ENCODE results near the gene C1QTNF12. TPM values are rescaled to one million over a fixed set of nuclear protein-coding genes. Genes with fewer than 3 reads are reported as not detected.

The C1QTNF12 gene
- total and polyA plus RNA-seq, 2 of the 8 experiments (the other 6 are each of a cell fraction or from before 2014, with no cell fraction given), result 2.1 to 3.7 TPM

DNA sequence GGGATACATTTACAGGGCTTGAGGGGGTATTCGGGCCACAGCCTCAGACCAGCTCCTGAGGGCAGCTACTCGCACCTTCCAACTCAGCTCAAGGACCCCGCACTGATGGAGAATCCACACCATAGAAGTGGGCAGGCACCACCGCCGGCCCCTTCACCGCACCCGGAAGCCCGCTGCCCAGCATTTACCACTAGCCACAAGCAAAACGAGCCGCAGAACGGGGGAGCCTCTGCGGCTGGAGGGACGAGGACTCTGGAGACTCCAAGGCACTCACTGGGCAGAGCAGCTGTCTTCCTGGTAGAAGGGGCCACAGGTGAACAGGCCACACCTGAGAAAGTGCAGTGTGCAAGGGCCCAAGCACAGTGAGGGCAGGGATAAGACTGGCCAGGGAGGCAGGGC, 21.8 kb upstream of the C1QTNF12 start:
- no peak overlapping the region for H2BK5ac ChIP-seq (ENCODE audit: low read depth, low read length)
- no peak overlapping the region for H3K4me3 ChIP-seq (ENCODE audit: extremely low read depth in 1 of 4, insufficient read depth in 2 of 4, low read depth in 3 of 4, low read length in 4 of 4)
- peaks cover 0 to 11% (median 8%) of the 10 kb centered on the region in 4 experiments; a peak in 5 of 7 replicates for H3K4me1 ChIP-seq (replicated peaks in 1 of 4; ENCODE audit: control insufficient read depth in 3 of 4, insufficient read depth in 4 of 4, low read length in 3 of 4)
- peaks cover 9% of the 10 kb centered on the region; the same call in 1 of the 2 replicates for H3K23me2 ChIP-seq (ENCODE audit: low read depth, low read length)
- H4K91ac ChIP-seq (replicated peaks; ENCODE audit: insufficient read length, low read length), result no peak overlapping the region
- no peak overlapping the region for H3K27ac ChIP-seq (ENCODE audit: low read depth, low read length)
- FAIRE-seq (no peak), DNase-seq (ENCODE audit: low read depth in 1 of 2, low spot score in 2 of 2) (no peak)
- no peak overlapping the region for H2BK20ac ChIP-seq (ENCODE audit: low read length)
- H2BK12ac ChIP-seq (ENCODE audit: low read depth, low read length), result no peak overlapping the region
- H3K79me2 ChIP-seq (ENCODE audit: control insufficient read depth in 1 of 2, insufficient read depth in 2 of 2, low read length in 2 of 2), result peaks cover 12 to 50% of the 10 kb centered on the region in 2 experiments; a peak in 3 of 4 replicates
- H3K4me2 ChIP-seq (ENCODE audit: insufficient read depth in 1 of 2, low read depth in 2 of 2, low read length in 2 of 2), result no peak overlapping the region
- H3K27me3 ChIP-seq (replicated peaks in 1 of 4; ENCODE audit: control insufficient read depth in 3 of 4, extremely low read depth in 1 of 4, insufficient read depth in 3 of 4, low read length in 3 of 4), result no peaks in the 10 kb centered on the region
- no peak for TF ChIP-seq CHD1 (IDR thresholded peaks at IDR 0.05; ENCODE audit: low read depth, low read length)
- no peak for TF ChIP-seq CBX8 (IDR thresholded peaks at IDR 0.05; ENCODE audit: borderline replicate concordance, low read depth, low read length)
- TF ChIP-seq NANOG (IDR thresholded peaks at IDR 0.05; ENCODE audit: insufficient read depth, low read depth, low read length, poor library complexity, severe bottlenecking), result no peak
- TF ChIP-seq CBX5 (IDR thresholded peaks at IDR 0.05; ENCODE audit: low read depth, low read length), result no peak
- TF ChIP-seq, protein P1, sequence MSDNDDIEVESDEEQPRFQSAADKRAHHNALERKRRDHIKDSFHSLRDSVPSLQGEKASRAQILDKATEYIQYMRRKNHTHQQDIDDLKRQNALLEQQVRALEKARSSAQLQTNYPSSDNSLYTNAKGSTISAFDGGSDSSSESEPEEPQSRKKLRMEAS (IDR thresholded peaks at IDR 0.05), result no peak
- no peak for TF ChIP-seq FOSL1 (IDR thresholded peaks at IDR 0.05; ENCODE audit: insufficient read depth, low read depth, low read length)
- TF ChIP-seq POLR2A (IDR thresholded peaks at IDR 0.05; ENCODE audit: control extremely low read depth in 1 of 2, low read depth in 2 of 2, low read length in 2 of 2), result no peak
- no peak for TF ChIP-seq POU5F1 (IDR thresholded peaks at IDR 0.05; ENCODE audit: low read depth, low read length)
- TF ChIP-seq BACH1 (IDR thresholded peaks at IDR 0.05; ENCODE audit: low read length), result no peak
- TF ChIP-seq SP4 (IDR thresholded peaks at IDR 0.05; ENCODE audit: low read length), result no peak
- no peak for TF ChIP-seq CHD2 (IDR thresholded peaks at IDR 0.05; ENCODE audit: low read length)
- no peak for TF ChIP-seq YY1 (IDR thresholded peaks at IDR 0.05; ENCODE audit: low read depth, low read length)
- H4K5ac ChIP-seq (ENCODE audit: insufficient read length, low read depth, low read length), result no peak overlapping the region
- no peaks in the 10 kb centered on the region for H3K9me3 ChIP-seq (ENCODE audit: insufficient read depth in 2 of 2, low read depth in 1 of 2, low read length in 1 of 2)
- no peak overlapping the region for H3K56ac ChIP-seq (replicated peaks; ENCODE audit: insufficient read length, low read depth, low read length)
- 97% methylated on average over 13 of the region's 13 CpGs; no CpG with 5 or more reads in 1 of the 2 experiments for WGBS, 2 experiments (ENCODE audit: extremely low coverage in 1 of 2, insufficient coverage in 1 of 2, insufficient read length in 1 of 2, insufficient replicate concordance in 2 of 2, low coverage in 1 of 2, low lambda C conversion rate in 2 of 2, missing lambda C conversion rate in 1 of 2)
- H3K14ac ChIP-seq (ENCODE audit: insufficient read length), result no peak overlapping the region
- no peak overlapping the region for H3K9ac ChIP-seq (replicated peaks in 1 of 4; ENCODE audit: extremely low read depth in 1 of 4, low read depth in 3 of 4, low read length in 3 of 4)
- peaks cover 33% of the 10 kb centered on the region for H3K79me1 ChIP-seq (ENCODE audit: low read depth, low read length)
- ChIA-PET CTCF (ENCODE audit: partially characterized antibody) (interaction anchor here (0.6 to 1.6 kb wide), 8 partner anchors 13 to 145 kb away, joined by 3 to 6 read pairs (median 4); no protein-coding TSS in a partner anchor), POLR2A (ENCODE audit: partially characterized antibody) (interaction anchor here (0.7 to 0.9 kb wide), 3 partner anchors 10 to 230 kb away, joined by 3 read pairs; no protein-coding TSS in a partner anchor)
- H2AFZ ChIP-seq (ENCODE audit: low read length), result no peak overlapping the region
- no peak overlapping the region for H4K8ac ChIP-seq (ENCODE audit: extremely low read depth, insufficient read depth, low read length)
- H4K20me1 ChIP-seq (replicated peaks in 1 of 2; ENCODE audit: control insufficient read depth in 1 of 2, insufficient read depth in 2 of 2, low read length in 2 of 2), result peaks cover 20 to 42% of the 10 kb centered on the region in 2 experiments
- no peak overlapping the region for H2BK120ac ChIP-seq (replicated peaks; ENCODE audit: low read depth, low read length)
- H3K18ac ChIP-seq (ENCODE audit: extremely low read depth, low read length), result no peak overlapping the region
- no peak overlapping the region for H2AK5ac ChIP-seq (ENCODE audit: low read depth, low read length)
- no peak overlapping the region for H2BK15ac ChIP-seq (ENCODE audit: low read length)
- no peak overlapping the region for H3K4ac ChIP-seq (replicated peaks; ENCODE audit: insufficient read length, low read depth, low read length)
- H3K23ac ChIP-seq (ENCODE audit: insufficient read length), result no peak overlapping the region
- H3K36me3 ChIP-seq (ENCODE audit: control insufficient read depth in 2 of 4, insufficient read depth in 4 of 4, low read length in 3 of 4), result peaks cover 5 to 20% (median 11%) of the 10 kb centered on the region in 4 experiments; a peak in 7 of 8 replicates
